Hepatocyte (in vitro differentiated cells): ENCODE data around the gene TENM4. TPM values are rescaled to one million over a fixed set of nuclear protein-coding genes. Genes with fewer than 3 reads are reported as not detected.

ENCODE experiments used
- DNase-seq: peaks from one replicate; pipeline ENCODE4 v3.0.0-alpha.2; 2016; ENCODE audit warnings: low spot score
- H2AFZ ChIP-seq: fragments of 200-600 bp; sonication (generic); 2 replicates; pipeline ENCODE4 v1.6.0; 2016; ENCODE audit warnings: antibody characterized with exemption, mild to moderate bottlenecking
- H3K27ac ChIP-seq: fragments of 200-600 bp; sonication (generic); 2 replicates; pipeline ENCODE4 v1.5.1; 2016; ENCODE audit warnings: mild to moderate bottlenecking
- H3K27me3 ChIP-seq: fragments of 200-600 bp; sonication (generic); 2 replicates; pipeline ENCODE4 v1.6.1; 2016
- H3K36me3 ChIP-seq: fragments of 200-600 bp; sonication (generic); replicated peaks from 2 replicates; pipeline ENCODE4 v1.5.1; 2016; ENCODE audit warnings: low read depth; ENCODE audit not compliant: insufficient read depth
- H3K4me1 ChIP-seq: fragments of 200-600 bp; sonication (generic); 2 replicates; pipeline ENCODE4 v1.5.1; 2016; ENCODE audit warnings: mild to moderate bottlenecking, moderate library complexity; ENCODE audit not compliant: insufficient read depth
- H3K4me2 ChIP-seq: fragments of 200-600 bp; sonication (generic); 2 replicates; pipeline ENCODE4 v1.6.0; 2016
- H3K4me3 ChIP-seq: fragments of 200-600 bp; sonication (generic); 2 replicates; pipeline ENCODE4 v1.5.1; 2016; ENCODE audit warnings: mild to moderate bottlenecking
- H3K79me2 ChIP-seq: fragments of 200-600 bp; sonication (generic); 2 replicates; pipeline ENCODE4 v1.6.0; 2017; ENCODE audit warnings: mild to moderate bottlenecking
- H3K9me2 ChIP-seq: fragments of 200-600 bp; sonication (generic); replicated peaks from 2 replicates; pipeline ENCODE4 v1.6.0; 2017; ENCODE audit warnings: mild to moderate bottlenecking; ENCODE audit not compliant: insufficient read depth
- H3K9me3 ChIP-seq: fragments of 200-600 bp; sonication (generic); 2 replicates; pipeline ENCODE4 v1.5.1; 2016; ENCODE audit warnings: low read depth, mild to moderate bottlenecking
- H4K20me1 ChIP-seq: fragments of 200-600 bp; sonication (generic); 2 replicates; pipeline ENCODE4 v1.6.0; 2016; ENCODE audit warnings: mild to moderate bottlenecking; ENCODE audit not compliant: insufficient read depth, poor library complexity, severe bottlenecking
- CTCF ChIP-seq: fragments of 200-600 bp; sonication (generic); IDR thresholded peaks from 2 replicates; pipeline ENCODE4 v1.5.1; 2016; ENCODE audit warnings: antibody characterized with exemption, mild to moderate bottlenecking; ENCODE audit not compliant: poor library complexity
- EZH2 ChIP-seq: fragments of 200-600 bp; sonication (generic); IDR thresholded peaks from 2 replicates; pipeline ENCODE4 v1.6.1; 2016; ENCODE audit warnings: antibody characterized with exemption, mild to moderate bottlenecking, borderline replicate concordance
- EZH2phosphoT487 ChIP-seq: fragments of 200-600 bp; sonication (generic); IDR thresholded peaks from one replicate; pipeline ENCODE4 v1.6.1; 2018; ENCODE audit warnings: antibody characterized with exemption, mild to moderate bottlenecking, low read depth, moderate library complexity; ENCODE audit not compliant: unreplicated experiment, severe bottlenecking
- WGBS: methylation state at CpG from one replicate; pipeline ENCODE4 v1.1.6; 2016; ENCODE audit warnings: low lambda C conversion rate; ENCODE audit errors: missing lambda C conversion rate; 5-methylcytosine and 5-hydroxymethylcytosine counted together
- polyA plus RNA-seq: library from polyadenylated mRNA; unstranded; fragments of >200 nt; fragmentation: Nextera tagmentation; extraction: Ambion mirVana; gene quantifications from 2 replicates; pipeline ENCODE4 v1.2.1, GENCODE V29; 2016
- total RNA-seq: library from RNA; depleted of rRNA; stranded (reverse); fragments of >200 nt; gene quantifications from 2 replicates; pipeline ENCODE4 v1.2.3, GENCODE V29; 2014

The TENM4 gene
- total and polyA plus RNA-seq, 2 experiments from 2014 or later: 18.4 to 18.7 TPM

GRCh38 chr11:78975081-78975480 is 465.7 kb downstream of the TENM4 start:
- H4K20me1 ChIP-seq: no peaks in the 10 kb centered on the region
- TF ChIP-seq EZH2 (no peak), CTCF (no peak), EZH2phosphoT487 (no peak)
- no peaks in the 10 kb centered on the region for H3K79me2 ChIP-seq
- no peak overlapping the region for H3K27ac ChIP-seq
- H3K9me3 ChIP-seq: no peaks in the 10 kb centered on the region
- H3K27me3 ChIP-seq: no peaks in the 10 kb centered on the region
- no peak for DNase-seq
- H2AFZ ChIP-seq: no peak overlapping the region
- 88% methylated on average over 5 of the region's 5 CpGs for WGBS
- no peak overlapping the region for H3K4me3 ChIP-seq
- H3K36me3 ChIP-seq: no peaks in the 10 kb centered on the region
- no peak overlapping the region for H3K4me2 ChIP-seq
- no peaks in the 10 kb centered on the region for H3K4me1 ChIP-seq
- H3K9me2 ChIP-seq: no peaks in the 10 kb centered on the region

GRCh38 chr11:78973876-78974275 is 467.0 kb downstream of the TENM4 start:
- no peaks in the 10 kb centered on the region for H3K27me3 ChIP-seq
- H3K36me3 ChIP-seq: no peaks in the 10 kb centered on the region
- 68% methylated on average over 1 of the region's 1 CpG for WGBS
- H2AFZ ChIP-seq: no peak overlapping the region
- H3K4me1 ChIP-seq: no peaks in the 10 kb centered on the region
- no peak overlapping the region for H3K4me2 ChIP-seq
- TF ChIP-seq CTCF: no peak
- no peak for TF ChIP-seq EZH2
- no peak for TF ChIP-seq EZH2phosphoT487
- no peaks in the 10 kb centered on the region for H3K9me2 ChIP-seq
- H3K4me3 ChIP-seq: no peak overlapping the region
- H3K79me2 ChIP-seq: no peaks in the 10 kb centered on the region
- H4K20me1 ChIP-seq: no peaks in the 10 kb centered on the region
- DNase-seq: no peak
- no peaks in the 10 kb centered on the region for H3K9me3 ChIP-seq
- no peak overlapping the region for H3K27ac ChIP-seq

- Histone ChIP-seq H3K27me3 (no peaks in the 10 kb centered on the region), H3K4me1 (no peaks in the 10 kb centered on the region), H3K4me3 (no peak overlapping the region), H3K36me3 (no peaks in the 10 kb centered on the region), H3K9me2 (no peaks in the 10 kb centered on the region), H2AFZ (no peak overlapping the region), H3K79me2 (no peaks in the 10 kb centered on the region), H3K27ac (no peak overlapping the region), H3K9me3 (no peaks in the 10 kb centered on the region), H4K20me1 (no peaks in the 10 kb centered on the region), H3K4me2 (no peak overlapping the region)
- TF ChIP-seq CTCF: no peak
- TF ChIP-seq EZH2: no peak
- no peak for TF ChIP-seq EZH2phosphoT487
- no peak for DNase-seq
Observed at GRCh38 chr11:78972590-78972989, 468.2 kb downstream of the TENM4 start.

- no peak for TF ChIP-seq EZH2phosphoT487
- no peak for TF ChIP-seq CTCF
- TF ChIP-seq EZH2: no peak
- H4K20me1 ChIP-seq: no peaks in the 10 kb centered on the region
- H3K27me3 ChIP-seq: no peaks in the 10 kb centered on the region
- H3K4me1 ChIP-seq: no peaks in the 10 kb centered on the region
- H3K9me2 ChIP-seq: no peaks in the 10 kb centered on the region
- no peak overlapping the region for H3K4me2 ChIP-seq
- H2AFZ ChIP-seq: no peak overlapping the region
- H3K36me3 ChIP-seq: no peaks in the 10 kb centered on the region
- WGBS: 65% methylated on average over 7 of the region's 7 CpGs
- H3K4me3 ChIP-seq: no peak overlapping the region
- no peaks in the 10 kb centered on the region for H3K9me3 ChIP-seq
- no peak overlapping the region for H3K27ac ChIP-seq
- no peaks in the 10 kb centered on the region for H3K79me2 ChIP-seq
- no peak for DNase-seq
Observed at GRCh38 chr11:78972177-78972576, 468.7 kb downstream of the TENM4 start.
